Gastroesophageal sphincter (tissue), 3 donors: ENCODE results near the gene STARD8.

Experiments used
- CTCF ChIP-seq, 4 experiments: fragments of 200-600 bp in 2 of 4; fragments of 450-650 bp in 2 of 4; sonication (generic) in 1 of 4; IDR thresholded peaks; one replicate each; pipeline ENCODE4 v1.5.1; 2017 to 2019; ENCODE audit warnings: antibody characterized with exemption in 4 of 4, mild to moderate bottlenecking in 2 of 4, moderate library complexity in 2 of 4
- POLR2A ChIP-seq, 2 donors: fragments of 450-650 bp; IDR thresholded peaks; one replicate each; pipeline ENCODE4 v1.6.1; 2017; ENCODE audit warnings: antibody characterized with exemption in 2 of 2, mild to moderate bottlenecking in 2 of 2, moderate library complexity in 1 of 2
- POLR2AphosphoS5 ChIP-seq: sonication (generic); formaldehyde crosslinking; IDR thresholded peaks from one replicate; pipeline ENCODE4 v1.6.1; 2017; ENCODE audit warnings: antibody characterized with exemption

GRCh38 chrX:68652326-68653170, 5.1 kb downstream of the STARD8 start:
- TF ChIP-seq POLR2A (IDR thresholded peaks at IDR 0.05) (no peak), CTCF (IDR thresholded peaks at IDR 0.05) (no peak), POLR2AphosphoS5 (no peak)
